PC-9 (cell line): ENCODE results near the gene ANO8.

Experiments used
- EZH2 ChIP-seq: fragments of 200-600 bp; sonication (generic); IDR thresholded peaks from 2 replicates; pipeline ENCODE4 v1.8.0; 2017; ENCODE audit warnings: antibody characterized with exemption, low read depth
- TF ChIP-seq, protein P1 (sequence below): fragments of 200-600 bp; sonication (generic); conservative IDR thresholded peaks from 2 replicates; pipeline ENCODE4 v1.6.1; 2017; ENCODE audit warnings: mixed run types, antibody characterized with exemption, mild to moderate bottlenecking, moderate library complexity

DNA sequence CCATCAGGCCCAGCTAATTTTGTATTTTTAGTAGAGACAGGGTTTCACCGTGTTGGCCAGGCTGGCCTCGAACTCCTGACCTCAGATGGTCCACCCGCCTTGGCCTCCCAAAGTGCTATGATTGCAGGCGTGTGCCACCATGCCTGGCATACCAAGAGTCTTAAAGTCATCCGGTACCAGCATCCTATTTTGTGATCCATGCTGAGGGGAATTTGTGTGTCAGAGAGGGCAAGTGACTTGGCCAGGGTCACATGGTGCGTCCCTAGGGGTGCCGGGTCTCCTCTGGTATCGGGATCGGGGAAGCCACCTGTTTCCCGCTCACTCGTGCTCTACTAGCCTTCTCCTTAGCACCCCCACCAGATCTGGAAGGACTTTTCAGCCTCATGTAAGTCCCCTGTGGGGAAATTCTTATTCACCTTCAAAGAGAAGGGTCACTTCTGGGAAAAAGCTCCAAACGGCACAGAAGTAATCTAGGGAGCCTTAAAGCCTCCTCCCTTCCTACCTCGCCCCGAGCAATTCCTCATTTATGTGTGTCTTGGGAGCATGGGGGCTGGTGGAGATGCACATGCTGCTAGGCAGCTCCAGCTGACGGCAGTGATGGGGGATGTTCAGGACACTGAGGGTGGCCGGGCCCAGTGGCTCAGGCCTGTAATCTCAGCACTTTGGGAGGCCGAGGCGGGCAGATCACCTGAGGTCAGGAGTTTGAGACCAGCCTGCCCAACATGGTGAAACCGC lies 59.0 kb downstream of the ANO8 start:
- TF ChIP-seq, protein P1, sequence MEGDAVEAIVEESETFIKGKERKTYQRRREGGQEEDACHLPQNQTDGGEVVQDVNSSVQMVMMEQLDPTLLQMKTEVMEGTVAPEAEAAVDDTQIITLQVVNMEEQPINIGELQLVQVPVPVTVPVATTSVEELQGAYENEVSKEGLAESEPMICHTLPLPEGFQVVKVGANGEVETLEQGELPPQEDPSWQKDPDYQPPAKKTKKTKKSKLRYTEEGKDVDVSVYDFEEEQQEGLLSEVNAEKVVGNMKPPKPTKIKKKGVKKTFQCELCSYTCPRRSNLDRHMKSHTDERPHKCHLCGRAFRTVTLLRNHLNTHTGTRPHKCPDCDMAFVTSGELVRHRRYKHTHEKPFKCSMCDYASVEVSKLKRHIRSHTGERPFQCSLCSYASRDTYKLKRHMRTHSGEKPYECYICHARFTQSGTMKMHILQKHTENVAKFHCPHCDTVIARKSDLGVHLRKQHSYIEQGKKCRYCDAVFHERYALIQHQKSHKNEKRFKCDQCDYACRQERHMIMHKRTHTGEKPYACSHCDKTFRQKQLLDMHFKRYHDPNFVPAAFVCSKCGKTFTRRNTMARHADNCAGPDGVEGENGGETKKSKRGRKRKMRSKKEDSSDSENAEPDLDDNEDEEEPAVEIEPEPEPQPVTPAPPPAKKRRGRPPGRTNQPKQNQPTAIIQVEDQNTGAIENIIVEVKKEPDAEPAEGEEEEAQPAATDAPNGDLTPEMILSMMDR, result no peak
- no peak for TF ChIP-seq EZH2
